ENCODE measurements around the gene DACT3.

Gene DACT3

DNA sequence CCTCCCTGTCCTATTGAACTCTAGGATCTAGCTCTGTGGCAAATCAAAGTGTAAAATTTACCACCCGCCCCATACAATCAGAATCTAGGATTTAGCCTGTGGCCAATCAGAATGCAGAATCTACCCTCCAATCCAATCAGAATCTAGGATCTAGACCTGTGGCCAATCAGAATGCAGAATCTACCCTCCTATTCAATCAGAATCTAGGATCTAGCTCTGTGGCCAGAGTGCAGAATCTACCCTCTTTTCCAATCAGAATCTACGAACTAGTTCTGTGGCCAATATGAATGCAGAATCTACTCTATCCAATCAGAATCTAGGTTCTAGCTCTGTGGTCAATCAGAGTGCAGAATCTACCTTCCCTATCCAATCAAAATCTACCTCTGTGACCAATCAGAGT is 30.1 kb upstream of the DACT3 start:
- no peak overlapping the region for H3K4me3 ChIP-seq (ENCODE audit: low read depth, low read length)
- TF ChIP-seq, protein P1, sequence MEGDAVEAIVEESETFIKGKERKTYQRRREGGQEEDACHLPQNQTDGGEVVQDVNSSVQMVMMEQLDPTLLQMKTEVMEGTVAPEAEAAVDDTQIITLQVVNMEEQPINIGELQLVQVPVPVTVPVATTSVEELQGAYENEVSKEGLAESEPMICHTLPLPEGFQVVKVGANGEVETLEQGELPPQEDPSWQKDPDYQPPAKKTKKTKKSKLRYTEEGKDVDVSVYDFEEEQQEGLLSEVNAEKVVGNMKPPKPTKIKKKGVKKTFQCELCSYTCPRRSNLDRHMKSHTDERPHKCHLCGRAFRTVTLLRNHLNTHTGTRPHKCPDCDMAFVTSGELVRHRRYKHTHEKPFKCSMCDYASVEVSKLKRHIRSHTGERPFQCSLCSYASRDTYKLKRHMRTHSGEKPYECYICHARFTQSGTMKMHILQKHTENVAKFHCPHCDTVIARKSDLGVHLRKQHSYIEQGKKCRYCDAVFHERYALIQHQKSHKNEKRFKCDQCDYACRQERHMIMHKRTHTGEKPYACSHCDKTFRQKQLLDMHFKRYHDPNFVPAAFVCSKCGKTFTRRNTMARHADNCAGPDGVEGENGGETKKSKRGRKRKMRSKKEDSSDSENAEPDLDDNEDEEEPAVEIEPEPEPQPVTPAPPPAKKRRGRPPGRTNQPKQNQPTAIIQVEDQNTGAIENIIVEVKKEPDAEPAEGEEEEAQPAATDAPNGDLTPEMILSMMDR (IDR thresholded peaks at IDR 0.05; ENCODE audit: low read depth, low read length): no peak
- DNase-seq (ENCODE audit: low read depth, low spot score): no peak
- in situ Hi-C loops (cut with HindIII; ENCODE audit: low sequenced_read_pairs): no loop called here

DNA sequence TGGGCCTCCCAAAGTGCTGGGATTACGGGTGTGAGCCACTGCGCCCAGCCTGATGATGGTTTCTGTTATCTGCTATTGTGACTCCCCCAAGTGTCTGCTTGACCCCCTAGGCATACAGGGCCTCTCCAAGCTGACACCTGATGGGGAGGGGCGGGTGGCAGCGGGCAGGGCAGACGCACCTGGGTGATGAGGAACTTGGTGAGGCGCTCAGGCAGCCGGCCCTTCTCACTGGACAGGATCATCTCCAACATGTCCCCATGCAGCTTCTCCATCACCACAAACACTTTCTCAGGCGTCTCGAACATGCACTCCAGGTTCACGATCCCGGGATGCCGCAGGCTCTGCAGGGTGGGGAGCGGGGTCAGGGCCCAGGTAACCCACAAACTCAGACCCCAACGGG is 28.4 kb upstream of the DACT3 start:
- H3K4me3 ChIP-seq (ENCODE audit: low read depth, low read length): no peak overlapping the region
- in situ Hi-C loops (cut with HindIII; ENCODE audit: low sequenced_read_pairs): no loop called here
- TF ChIP-seq, protein P1 (IDR thresholded peaks at IDR 0.05; ENCODE audit: low read depth, low read length): no peak
- no peak for DNase-seq (ENCODE audit: low read depth, low spot score)

DNA sequence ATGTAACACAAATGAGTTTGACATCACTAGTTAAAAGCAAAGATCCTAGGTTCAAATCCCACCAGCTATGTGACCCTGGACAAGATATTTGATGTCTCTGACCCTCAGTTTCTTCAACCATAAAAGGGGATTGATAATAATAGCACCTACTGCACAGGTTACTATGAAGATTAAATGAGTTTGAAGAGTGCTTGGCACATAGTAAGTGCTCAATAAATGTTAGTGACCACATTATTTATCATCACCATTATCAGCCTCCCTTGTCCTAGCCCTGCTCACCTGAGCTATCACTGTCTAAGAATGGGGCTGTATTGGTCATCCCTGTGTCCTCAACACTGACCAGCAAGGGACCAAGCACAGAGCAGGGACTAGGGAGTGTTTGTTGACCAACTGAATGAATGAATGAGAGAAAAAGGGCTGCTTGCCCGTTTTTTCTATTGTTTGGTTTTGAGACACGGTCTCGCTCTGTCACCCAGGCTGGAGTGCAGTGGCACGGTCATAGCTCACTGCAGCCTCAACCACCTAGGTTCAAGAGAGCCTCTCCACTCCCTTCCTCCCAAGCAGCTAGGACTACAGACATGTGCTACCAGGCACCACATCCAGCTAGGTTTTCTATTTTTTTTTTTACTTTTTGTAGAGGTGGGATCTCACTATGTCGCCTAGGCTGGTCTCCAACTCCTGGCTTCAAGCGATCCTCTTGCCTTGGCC is 26.6 kb upstream of the DACT3 start:
- no peak overlapping the region for H3K4me3 ChIP-seq (ENCODE audit: low read depth, low read length)
- TF ChIP-seq, protein P1 (IDR thresholded peaks at IDR 0.05; ENCODE audit: low read depth, low read length): no peak
- in situ Hi-C loops (cut with HindIII; ENCODE audit: low sequenced_read_pairs): no loop called here
- no peak for DNase-seq (ENCODE audit: low read depth, low spot score)

DNA sequence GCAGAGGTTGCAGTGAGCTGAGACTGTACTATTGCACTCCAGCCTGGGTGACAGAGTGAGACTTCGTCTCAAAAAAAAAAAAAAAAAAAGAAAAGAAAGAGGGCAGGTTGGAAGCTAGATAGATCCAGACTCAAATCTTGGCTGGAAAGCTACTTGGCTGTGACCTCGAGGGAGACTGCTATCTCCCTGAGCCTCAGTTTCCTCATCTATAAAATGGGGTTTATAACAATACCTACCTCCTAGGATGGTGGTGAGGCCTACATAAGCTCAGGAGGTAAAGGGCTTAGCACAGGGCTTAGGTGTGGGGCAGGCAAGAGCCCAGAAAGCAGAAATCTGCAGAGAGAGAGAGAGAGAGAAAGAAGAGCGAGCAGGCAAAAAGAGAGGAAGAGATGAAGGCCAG is 24.2 kb upstream of the DACT3 start:
- DNase-seq (ENCODE audit: low read depth, low spot score): no peak
- H3K4me3 ChIP-seq (ENCODE audit: low read depth, low read length): no peak overlapping the region
- TF ChIP-seq, protein P1 (IDR thresholded peaks at IDR 0.05; ENCODE audit: low read depth, low read length): no peak
- in situ Hi-C loops (cut with HindIII; ENCODE audit: low sequenced_read_pairs): no loop called here

DNA sequence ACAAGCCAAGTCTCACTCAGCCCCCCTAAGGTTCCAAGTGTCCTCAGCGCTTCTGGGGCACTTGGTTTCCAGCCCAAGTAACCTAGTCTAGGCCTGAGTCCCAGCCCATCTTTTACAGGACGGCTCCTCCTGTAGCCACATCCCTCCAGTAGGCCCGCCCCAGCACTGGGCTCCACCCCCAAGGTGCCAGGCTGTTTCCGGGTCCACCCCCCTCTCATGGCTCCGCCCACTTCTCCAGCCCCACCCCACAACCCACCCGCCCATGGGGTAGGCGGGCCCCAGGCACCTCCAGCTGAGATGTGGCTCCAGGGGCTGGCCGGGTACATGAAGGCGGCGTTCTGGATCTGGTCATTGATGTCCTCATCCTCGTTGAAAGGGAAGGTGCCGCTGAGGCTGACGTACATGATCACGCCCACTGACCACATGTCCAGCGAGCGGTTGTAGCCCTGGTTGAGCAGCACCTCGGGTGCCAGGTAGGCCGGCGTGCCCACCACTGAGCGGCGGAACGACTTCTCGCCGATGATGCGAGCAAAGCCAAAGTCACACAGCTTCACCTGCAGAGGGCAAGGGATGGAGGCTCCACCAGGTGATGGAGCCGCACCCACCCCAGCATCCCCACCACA is 17.2 kb upstream of the DACT3 start:
- no peak overlapping the region for H3K4me3 ChIP-seq (ENCODE audit: low read depth, low read length)
- TF ChIP-seq, protein P1 (IDR thresholded peaks at IDR 0.05; ENCODE audit: low read depth, low read length): no peak
- DNase-seq (ENCODE audit: low read depth, low spot score): no peak
- in situ Hi-C loops (cut with HindIII; ENCODE audit: low sequenced_read_pairs): no loop called here

DNA sequence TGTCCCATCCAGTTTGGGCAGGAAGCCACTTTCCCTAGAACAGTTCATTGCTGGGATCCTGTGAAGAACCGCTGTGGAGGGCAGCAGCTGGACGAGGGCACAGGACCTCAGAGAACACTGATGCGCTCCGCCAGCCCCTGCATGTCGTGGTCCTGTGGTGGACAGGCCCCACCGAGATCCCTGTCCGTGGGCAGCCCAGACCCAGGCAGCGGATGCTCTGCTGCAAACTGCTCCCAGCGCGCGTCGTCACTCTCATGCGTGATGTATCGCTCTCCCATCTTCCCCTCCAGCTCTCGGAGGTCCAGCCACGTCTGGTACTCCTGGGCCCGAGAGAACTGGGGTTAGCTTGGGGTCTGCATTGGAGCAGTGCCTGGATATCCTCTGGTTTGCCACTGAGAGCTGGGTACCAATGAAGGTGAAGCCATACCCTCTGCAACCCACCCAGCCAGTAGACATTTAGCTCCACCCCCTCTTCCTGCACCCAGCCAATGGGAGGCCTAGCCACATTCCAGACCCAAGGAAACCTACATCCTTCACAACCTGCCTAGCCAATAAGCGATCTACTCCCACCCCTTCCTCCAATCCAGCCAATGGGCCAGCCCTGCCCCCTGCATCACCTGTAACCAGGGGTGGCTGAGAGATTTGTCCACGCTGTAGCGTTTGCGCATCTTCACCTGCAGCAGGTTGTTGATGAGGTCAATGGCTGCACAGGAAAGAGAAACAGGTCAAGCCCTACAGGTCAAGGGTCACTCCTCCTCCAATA is 13.6 kb upstream of the DACT3 start:
- in situ Hi-C loops (cut with HindIII; ENCODE audit: low sequenced_read_pairs): no loop called here
- TF ChIP-seq, protein P1 (IDR thresholded peaks at IDR 0.05; ENCODE audit: low read depth, low read length): no peak
- no peak for DNase-seq (ENCODE audit: low read depth, low spot score)
- no peak overlapping the region for H3K4me3 ChIP-seq (ENCODE audit: low read depth, low read length)
